Mesenteric fat pad (tissue), 1 donor: ENCODE data around the gene PSME3IP1. TPM values are rescaled to one million over a fixed set of nuclear protein-coding genes. Genes with fewer than 3 reads are reported as not detected.
"Not testable (repeated sequence)": the region's sequence is repeated elsewhere in the genome, so short reads cannot be mapped to it uniquely, and the experiment has no call there.

Experiments
- DNase-seq: peaks from one replicate; pipeline ENCODE4 v3.0.0-alpha.2; 2020; ENCODE audit warnings: low spot score
- long read RNA-seq: library from polyadenylated mRNA; unstranded; transcript quantifications from one replicate; pipeline ENCODE4 v2.0.0, GENCODE V29; 2020
- total RNA-seq: library from RNA; stranded (reverse); fragmentation: NEBNext Ultra II Directional; extraction: Animal tissue kit (Norgen Biotek cat#: 25700); gene quantifications from one replicate; pipeline ENCODE4 v1.2.1, GENCODE V29; 2021
- donor health status: DM: yes; HTN: yes; CAD: no.

The PSME3IP1 gene, protein sequence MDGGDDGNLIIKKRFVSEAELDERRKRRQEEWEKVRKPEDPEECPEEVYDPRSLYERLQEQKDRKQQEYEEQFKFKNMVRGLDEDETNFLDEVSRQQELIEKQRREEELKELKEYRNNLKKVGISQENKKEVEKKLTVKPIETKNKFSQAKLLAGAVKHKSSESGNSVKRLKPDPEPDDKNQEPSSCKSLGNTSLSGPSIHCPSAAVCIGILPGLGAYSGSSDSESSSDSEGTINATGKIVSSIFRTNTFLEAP
- total RNA-seq, result 61.1 TPM
- long read RNA-seq, transcript FAM192A-201 (7 exons, 2,848 nt), result major isoform, 19 of 80 reads
- long read RNA-seq, partial matches to known transcripts, result 11 of 80 reads
- long read RNA-seq, other reads (novel, unspliced or antisense), result 47 of 80 reads

DNA sequence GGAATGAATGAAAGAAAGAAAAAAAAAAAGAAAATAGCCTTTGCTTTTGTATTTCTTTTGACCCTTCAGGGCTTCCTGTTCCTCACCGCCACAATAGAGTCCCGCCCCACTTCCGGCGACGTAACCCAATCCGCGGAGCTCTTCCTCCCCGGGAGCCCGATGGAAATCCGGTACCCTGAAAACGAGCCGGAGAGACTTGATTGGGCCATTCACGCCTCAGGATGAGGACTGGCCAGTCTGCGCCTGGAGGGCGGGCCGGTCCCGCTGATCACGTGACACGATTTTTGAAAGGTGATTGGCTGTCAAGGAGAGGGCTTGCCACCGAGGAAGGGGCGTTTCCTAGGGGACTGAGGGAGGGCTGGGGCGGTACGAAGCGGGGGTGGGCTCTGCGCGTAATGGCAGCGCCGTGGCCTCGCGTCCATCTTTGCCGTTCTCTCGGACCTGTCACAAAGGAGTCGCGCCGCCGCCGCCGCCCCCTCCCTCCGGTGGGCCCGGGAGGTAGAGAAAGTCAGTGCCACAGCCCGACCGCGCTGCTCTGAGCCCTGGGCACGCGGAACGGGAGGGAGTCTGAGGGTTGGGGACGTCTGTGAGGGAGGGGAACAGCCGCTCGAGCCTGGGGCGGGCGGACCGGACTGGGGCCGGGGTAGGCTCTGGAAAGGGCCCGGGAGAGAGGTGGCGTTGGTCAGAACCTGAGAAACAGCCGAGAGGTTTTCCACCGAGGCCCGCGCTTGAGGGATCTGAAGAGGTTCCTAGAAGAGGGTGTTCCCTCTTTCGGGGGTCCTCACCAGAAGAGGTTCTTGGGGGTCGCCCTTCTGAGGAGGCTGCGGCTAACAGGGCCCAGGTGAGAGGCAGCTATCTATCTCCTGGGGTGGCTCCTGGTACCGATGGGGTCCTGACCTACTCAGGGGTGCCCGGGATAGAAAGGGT, at the start of gene PSME3IP1, which contains the start of gene RSPRY1:
TSS of gene PSME3IP1 (minus strand) at position 95 of the 927 bp plus-strand sequence. CDS start 12,185 bp downstream, outside the sequence.
TSS of gene RSPRY1 (plus strand) at position 385 of the 927 bp plus-strand sequence. CDS start 18,330 bp downstream, outside the sequence.
- peak; percentile 98 for DNase-seq

DNA sequence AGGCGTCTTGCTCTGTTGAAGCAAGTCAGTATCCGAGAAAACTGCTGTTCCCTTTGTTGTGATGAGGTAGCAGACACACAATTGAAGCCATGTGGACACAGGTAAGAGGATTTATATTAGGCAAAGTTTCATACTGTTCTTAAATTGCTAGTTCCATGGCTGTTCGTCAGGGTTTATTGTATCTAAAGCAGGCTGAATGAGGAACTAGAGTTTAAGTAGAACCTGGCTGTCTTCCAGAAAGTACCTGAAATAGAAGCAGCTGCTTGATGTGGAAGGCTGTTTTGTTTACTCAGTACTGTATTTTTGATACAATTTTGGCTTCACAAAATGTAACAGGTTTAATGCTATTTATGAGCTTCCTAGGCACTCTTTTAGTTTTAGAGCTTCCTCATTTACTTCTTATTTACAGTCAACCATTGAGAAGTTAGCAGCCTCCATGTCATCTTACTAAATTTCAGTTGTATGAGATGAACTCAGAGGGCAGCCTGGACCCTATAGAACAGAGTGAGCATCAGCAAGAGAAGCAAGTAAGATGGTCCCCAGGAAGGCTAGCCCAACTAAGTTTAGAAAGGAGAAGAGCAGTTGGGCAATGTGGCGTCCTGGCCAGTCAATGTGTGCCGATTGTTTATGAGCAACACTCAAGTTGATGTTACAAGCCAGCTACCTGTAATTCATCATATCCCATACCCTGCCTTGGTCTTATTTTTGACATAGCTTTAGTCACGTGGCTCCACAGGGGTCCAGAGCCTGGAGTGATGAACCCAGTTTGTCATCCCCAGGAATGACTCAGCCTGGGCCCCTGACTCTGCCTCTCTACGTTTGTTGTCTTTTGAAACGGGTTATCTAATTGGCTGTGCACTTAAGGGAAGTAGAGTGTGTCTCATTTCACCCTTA, 49.5 kb upstream of the PSME3IP1 start:
- DNase-seq, result no peak

DNA sequence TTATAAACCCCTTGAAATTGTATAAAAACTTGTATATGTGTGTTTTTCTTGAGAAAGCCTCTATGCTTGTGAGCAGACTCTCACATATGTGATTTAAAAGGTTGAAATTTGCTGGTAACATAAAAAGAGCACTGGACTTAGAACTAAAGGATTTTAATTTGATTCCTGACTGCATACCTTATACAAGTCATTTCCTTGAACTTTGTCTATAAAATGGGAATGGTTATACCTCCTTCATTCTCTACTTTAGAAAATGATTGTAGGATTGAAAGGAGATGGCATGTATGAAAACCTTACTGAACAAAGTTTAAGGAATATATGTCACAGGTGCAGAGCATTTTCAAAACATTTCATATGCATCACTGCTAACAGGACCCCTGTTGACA, 48.9 kb upstream of the PSME3IP1 start:
- no peak for DNase-seq

DNA sequence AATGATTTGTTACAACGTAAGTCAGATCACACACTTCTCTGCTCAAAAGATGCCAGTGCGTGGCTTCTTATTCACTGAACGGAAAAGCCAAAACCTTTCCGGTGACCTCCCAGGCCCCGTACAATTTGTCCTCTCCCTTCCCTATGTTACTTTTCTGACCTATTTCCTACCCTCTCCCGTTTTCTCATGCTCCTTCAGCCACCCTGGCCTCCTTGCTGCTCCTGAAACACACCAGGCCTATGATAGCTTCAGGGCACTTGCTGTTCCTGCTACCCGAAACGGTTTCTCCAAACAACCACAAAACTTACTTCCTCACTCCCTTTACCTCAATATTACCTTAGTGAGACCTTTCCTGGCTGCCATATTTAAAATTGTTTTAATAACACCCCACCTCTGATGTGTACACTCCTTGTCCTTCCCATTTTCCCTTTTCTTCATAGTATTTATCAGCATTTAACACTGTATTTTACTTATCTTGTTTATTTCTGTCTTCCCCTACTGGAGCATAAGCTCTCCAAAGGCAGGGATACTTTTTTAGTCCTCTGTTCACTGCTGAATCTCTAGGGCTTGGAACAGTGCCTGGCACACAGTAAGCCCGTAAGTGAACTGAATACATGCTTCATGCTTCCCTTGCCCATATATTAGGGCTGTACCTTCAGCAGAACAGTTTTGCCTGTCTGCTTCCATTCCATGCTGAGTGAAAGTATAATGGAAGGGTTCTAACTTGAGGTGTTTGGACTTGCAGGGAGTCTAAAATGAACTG, 48.3 kb upstream of the PSME3IP1 start:
- DNase-seq, result no peak

DNA sequence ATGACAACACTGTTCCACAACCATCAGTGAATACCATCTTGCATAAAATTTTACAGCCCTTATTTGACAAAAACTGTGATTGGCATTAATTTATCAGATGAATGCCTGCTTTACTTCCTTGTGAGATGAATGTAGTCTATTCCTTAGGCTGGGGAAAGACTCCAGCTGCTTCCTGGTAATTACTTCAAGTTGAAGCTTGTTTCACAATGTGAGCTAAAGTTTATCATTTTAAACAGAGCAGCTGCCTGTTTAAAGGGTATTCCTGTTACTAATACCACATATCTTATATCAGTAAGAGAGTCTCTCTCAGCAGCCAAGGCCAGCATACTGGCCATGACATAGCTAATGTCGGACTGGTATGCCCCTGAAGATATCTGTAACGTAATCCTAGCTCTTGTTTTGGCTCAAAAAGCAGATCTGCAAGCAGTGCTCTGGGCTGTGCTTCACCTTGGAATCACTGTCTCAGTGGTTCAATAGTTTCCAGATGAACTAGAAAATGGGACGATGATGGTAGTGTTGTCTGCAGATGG, 46.0 kb upstream of the PSME3IP1 start:
- no peak for DNase-seq

DNA sequence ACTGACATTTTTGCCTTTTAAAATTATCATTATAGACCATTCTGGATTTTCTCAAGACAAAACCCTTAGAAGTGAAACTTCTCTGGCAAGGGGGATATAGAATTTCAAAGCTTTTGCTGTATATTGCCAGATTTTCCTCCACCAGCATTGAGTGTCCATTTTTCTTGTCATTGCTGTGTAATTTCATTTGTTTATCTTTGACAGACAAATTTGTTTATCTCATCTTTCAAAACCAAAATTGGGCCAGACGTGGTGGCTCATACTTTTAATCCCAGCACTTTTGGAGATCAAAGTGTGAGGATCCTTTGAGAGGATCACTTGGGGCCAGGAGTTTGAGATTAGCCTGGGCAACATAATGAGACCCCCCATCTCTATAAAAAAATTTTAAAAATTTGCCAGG, 43.2 kb upstream of the PSME3IP1 start:
- DNase-seq, result no peak

DNA sequence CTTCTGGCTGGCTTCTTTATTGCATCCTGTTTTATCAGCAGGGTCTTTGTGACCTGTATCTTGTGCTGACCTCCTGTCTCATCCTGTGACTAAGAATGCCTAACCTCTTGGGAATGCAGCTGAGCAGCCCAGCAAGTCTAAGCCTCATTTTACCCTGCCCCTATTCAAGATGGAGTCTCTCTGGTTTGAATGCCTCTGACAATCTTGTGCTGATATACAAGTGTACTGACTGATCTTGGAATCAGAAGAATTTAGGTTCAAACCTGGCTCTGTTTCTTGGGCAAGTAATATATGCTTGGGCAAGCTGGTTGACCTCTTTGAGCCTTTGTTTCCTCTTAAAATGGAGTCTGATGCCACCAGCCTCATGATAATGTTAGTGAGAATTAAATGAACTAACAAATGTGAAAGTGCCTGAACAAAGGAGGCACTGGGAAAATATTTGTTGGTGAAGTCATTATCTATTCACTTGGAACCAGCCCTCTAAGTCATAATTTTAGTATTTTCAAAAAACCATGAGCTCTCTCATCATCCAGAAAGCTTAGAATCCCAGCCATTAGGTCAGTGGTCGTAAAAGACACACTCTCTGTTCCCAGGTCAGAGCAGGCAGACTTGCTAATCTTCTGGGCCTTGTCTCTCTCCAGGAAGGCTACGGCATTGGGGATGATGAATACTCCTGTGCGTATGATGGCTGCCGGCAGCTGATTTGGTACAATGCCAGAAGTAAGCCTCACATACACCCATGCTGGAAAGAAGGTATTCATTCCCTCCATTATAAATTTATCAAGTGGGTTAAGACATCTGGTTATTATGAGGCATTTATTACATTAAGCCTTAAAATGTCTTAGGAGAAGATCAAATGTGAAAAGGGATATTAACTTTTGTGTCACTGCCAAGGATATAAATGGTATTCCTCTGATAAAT, 41.1 kb upstream of the PSME3IP1 start:
- DNase-seq, result no peak

DNA sequence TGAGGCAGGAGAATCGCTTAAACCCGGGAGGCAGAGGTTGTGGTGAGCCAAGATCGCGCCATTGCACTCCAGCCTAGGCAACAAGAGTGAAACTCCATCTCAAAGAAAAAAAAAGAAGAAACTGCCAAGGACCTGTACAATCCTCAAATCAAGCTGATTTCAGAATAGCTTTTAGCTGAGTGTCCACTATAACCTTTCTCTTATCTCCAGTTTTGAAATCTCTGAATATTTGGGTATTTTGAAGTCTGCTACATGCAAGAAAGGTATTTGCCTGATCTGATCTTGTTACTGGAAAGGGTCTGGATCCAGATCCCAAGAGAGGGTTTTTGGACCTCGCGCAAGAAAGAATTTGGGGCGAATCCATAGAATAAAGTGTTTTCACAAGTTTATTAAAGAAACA, 40.1 kb upstream of the PSME3IP1 start:
- DNase-seq, result no peak

DNA sequence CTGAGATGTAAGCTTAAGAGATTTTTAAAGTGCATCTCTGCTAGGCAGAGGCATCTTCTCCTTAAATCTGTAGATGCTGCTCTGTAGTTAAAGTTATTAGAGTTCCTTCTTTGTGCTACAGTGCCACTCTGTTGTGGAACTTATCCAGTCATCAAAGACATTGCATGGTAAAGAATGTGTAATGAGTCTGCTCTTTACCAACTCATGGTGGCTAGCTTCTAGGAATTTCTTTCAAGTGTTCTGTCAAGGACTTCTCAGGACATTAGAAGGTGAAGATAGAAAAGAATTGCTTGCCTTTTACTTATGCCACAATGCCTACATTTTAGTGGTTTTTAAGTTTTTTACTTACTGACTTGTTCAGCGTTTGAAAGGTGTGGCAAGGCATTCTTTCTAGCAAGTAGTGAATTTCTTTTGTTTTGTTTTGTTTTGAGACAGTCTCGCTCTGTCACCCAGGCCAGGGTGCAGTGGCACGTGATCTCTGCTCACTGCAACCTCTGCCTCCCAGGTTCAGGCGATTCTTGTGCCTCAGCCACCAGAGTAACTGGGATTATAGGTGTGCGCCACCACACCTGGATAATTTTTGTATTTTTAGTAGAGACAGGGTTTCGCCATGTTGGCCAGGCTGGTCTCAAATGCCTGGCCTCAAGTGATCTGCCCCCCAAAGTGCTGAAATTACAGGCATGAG, 39.0 kb upstream of the PSME3IP1 start:
- DNase-seq, result no peak

DNA sequence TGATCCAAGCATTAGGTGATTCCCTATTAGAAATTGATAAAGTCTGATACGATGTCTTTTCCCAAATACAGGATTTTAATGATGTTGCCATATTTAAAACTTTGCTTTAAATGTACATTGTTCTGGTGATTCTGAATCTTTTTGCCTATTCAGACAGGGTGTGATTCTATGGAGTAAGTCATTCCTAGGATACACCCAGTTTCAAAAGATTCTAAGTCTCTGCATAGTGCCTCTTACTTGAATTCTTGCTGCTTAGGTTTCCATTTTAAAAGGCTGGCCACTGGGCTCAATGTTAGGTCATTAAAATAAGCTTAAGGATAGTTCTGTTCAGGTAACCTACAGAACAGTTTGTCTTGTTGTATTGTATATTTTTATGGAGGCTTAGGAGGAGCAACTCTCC, 37.2 kb upstream of the PSME3IP1 start:
- no peak for DNase-seq

DNA sequence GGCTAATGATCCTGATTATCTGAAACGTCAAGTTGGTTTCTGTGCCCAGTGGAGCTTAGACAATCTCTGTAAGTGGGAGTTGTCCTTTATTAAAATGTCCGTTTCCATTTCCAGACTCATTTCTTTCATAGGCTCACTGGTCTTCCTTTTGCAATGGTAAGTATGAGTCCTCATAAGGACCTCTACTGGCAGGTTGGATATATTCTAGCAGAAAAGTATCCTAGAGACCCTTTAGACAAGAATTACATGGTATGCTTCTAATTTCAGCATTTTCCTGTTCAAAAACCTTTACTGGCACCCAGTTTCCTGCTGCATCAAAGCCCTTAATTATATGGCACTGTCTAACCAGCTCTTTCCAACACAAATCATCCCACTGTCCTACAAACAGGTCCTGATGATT, 31.1 kb upstream of the PSME3IP1 start:
- no peak for DNase-seq

DNA sequence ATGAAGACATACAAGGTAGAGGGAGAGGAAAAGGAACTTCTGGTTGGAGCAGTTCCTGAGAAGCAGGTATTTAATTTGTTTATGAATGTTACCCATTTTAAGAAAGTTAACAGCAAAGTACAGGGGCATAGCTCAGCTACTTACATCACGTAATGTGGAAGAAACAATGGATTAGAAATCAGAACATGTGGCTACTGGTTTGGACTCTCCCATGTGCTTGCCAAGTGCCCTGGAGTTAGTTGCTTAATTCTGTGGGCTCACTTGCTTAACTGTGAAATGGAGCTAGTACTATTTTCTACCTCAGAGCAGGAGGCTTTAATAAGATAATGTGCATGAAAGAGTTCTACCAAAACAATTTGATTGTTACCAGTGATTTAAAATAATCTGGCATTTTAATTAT, 27.6 kb upstream of the PSME3IP1 start:
- no peak for DNase-seq

DNA sequence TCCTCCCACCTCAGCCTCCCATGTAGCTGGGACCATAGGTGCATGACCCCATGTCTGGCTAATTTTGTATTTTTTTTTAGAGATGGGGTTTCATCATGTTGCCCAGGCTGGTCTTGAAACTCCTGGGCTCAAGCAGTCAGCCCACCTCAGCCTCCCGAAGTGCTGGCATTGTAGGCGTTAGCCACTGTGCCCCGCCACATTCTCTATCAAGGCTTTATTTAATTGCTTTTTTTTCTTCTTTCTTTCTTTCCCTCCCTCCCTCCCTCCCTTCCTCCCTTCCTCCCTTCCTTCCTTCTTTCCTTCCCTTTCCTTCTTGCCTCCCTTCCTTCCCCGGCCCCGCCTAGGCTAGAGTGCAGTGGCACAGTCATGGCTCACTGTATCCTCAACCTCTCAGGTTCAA, 23.9 kb upstream of the PSME3IP1 start:
- DNase-seq, result no peak

DNA sequence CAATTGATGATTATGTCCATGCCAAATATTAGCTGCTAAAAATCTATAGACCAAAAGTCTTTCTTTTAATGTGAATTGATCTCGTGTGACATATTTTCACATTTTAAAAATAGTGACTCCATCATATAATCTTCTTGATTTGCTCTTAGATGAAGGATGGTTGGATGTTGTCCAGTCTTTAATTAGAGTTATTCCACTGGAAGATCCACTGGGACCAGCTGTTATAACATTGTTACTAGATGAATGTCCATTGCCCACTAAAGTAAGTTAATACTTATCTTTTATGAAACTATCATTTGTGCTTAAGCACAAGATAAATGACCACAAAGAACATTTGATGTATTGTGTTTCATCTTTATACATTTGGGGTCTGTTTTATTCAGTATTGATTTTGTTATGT, 23.1 kb upstream of the PSME3IP1 start:
- DNase-seq, result no peak

DNA sequence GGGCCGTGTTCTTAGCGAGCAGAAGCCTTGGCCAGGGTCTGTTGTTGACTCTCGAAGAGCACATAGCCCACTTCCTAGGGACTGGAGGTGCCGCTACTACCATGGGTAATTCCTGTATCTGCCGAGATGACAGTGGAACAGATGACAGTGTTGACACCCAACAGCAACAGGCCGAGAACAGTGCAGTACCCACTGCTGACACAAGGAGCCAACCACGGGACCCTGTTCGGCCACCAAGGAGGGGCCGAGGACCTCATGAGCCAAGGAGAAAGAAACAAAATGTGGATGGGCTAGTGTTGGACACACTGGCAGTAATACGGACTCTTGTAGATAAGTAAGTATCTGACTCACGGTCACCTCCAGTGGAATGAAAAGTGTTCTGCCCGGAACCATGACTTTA, 18.8 kb upstream of the PSME3IP1 start:
- no peak for DNase-seq

DNA sequence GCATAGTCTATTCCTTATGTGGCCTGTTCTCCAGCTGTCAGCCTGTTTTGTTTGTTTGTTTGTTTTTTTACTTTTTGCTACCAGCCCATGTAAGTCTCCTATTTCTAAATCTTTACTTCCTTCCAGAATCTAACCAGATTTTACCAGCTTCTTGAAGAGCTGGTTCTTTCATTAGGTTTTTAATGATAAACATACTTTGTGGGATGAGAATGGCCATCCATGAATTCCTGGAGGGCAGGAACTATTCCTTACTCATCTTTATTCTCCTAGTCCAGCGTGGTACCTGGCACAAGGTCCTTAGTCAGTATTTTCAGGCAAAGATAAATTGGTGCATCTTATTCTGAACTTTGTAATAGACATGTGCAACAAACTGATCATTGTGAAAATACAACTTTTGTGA, 17.6 kb upstream of the PSME3IP1 start:
- no peak for DNase-seq

DNA sequence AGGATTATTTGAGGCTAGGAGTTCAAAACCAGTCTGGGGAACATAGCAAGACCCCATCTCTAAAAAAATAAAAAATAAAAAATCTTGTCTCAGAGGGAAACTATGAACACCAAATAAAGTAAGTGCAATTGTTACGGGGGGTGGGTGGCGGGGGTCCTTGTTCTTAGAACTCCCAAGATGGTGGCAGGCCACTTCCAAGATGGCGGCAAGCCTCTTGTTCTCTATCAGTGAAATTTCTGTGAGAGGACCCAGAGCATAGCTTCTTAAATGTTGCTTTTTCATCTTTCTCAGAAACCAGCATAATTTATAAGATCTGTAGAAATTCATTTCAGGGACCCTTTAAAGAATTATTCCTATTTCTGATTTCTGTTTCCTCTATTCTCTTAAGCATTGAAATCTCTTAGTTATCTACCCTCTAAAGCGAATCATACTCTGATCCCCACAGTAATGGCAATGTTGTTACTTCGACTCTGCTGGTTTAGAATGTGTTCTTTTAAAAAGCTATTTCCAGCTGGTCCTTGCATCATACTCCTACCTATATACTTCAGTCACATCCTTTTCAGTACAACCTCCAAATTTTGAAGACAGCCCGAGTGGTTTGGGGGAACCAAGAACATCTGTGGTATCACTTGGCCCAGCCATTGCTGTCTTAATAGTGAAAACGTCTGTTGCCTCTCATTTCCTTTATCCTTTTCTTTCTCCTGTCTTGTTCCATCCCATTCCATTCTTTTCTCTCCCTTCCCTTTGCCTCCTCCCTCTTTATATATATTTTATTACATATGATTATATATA, 16.5 kb upstream of the PSME3IP1 start:
- DNase-seq, result no peak

DNA sequence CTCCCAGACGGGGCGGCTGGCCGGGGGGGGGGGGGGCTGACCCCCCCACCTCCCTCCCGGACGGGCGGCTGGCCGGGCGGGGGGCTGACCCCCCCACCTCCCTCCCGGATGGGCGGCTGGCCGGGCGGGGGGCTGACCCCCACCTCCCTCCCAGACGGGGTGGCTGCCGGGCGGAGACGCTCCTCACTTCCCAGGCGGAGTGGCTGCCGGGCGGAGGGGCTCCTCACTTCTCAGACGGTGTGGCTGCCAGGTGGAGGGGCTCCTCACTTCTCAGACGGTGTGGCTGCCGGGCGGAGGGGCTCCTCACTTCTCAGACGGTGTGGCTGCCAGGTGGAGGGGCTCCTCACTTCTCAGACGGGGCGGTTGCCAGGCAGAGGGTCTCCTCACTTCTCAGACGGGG, 15.1 kb upstream of the PSME3IP1 start:
- DNase-seq, result not testable (repeated sequence)
